HepG2 (cell line): ENCODE measurements around the gene OAF. TPM values are rescaled to one million over a fixed set of nuclear protein-coding genes. Genes with fewer than 3 reads are reported as not detected.

Experiments used
- ATAC-seq: fragments of 200-7000 bp; cut with Tn5 transposase; 3 replicates; pipeline ENCODE4 v1.9.1; 2020; ENCODE audit warnings: mild to moderate bottlenecking, moderate library complexity
- BruUV-seq: library from RNA; stranded (reverse); fragments of 400-500 nt; replicated peaks from 2 replicates; lab custom pipeline; 2021; lab: Mats Ljungman, UMichigan
- CTCF ChIA-PET: fragments of 300-600 bp; formaldehyde crosslinking; extraction: SDS; loops from one replicate; lab custom pipeline; 2021; ENCODE audit warnings: low total read pairs, inconsistent platforms, low intra/inter-chr PET ratio; lab: Yijun Ruan, JAX
- POLR2A ChIA-PET: fragments of 350-600 bp; sonication (Branson Sonifier 250); formaldehyde crosslinking; loops from one replicate; lab custom pipeline; 2020; ENCODE audit warnings: antibody characterized with exemption, inconsistent platforms; lab: Yijun Ruan, JAX
- DNase-seq: peaks from one replicate; pipeline ENCODE4 v3.0.0-alpha.2; 2015; ENCODE audit warnings: low spot score
- FAIRE-seq: peaks from 3 replicates; lab custom pipeline; 2011; peaks lifted over from hg19 to GRCh38; lab: Jason Lieb, UNC
- H2AFZ ChIP-seq: one replicate; pipeline ENCODE4 v1.6.1; 2011; ENCODE audit warnings: low read length, inconsistent platforms
- H3K27ac ChIP-seq: fragments of 300-600 bp; 3 replicates; pipeline ENCODE4 v1.8.0; 2011; ENCODE audit warnings: mixed run types, mild to moderate bottlenecking, mixed read lengths, low read length, inconsistent platforms; ENCODE audit not compliant: insufficient read depth; ENCODE audit errors: extremely low read length
- H3K27me3 ChIP-seq, 2 experiments: fragments of 200-600 bp in 1 of 2; 2 replicates in 1 of 2; 3 replicates in 1 of 2; pipeline versions ENCODE4 v1.6.0 to v1.8.0; 2011; ENCODE audit warnings: low read length in 2 of 2, mild to moderate bottlenecking in 2 of 2, moderate library complexity in 2 of 2, inconsistent platforms in 1 of 2; ENCODE audit not compliant: insufficient read depth in 2 of 2, control insufficient read depth in 1 of 2
- H3K36me3 ChIP-seq, 2 experiments: fragments of 200-600 bp in 1 of 2; replicated peaks in 1 of 2; 2 replicates in 1 of 2; 3 replicates in 1 of 2; pipeline versions ENCODE4 v1.5.1 to v1.8.0; 2011; ENCODE audit warnings: low read length in 2 of 2, inconsistent platforms in 1 of 2; ENCODE audit not compliant: insufficient read depth in 2 of 2, control insufficient read depth in 1 of 2
- H3K4me1 ChIP-seq: 2 replicates; pipeline ENCODE4 v1.5.1; 2012; ENCODE audit warnings: low read length, inconsistent platforms; ENCODE audit not compliant: insufficient read depth
- H3K4me2 ChIP-seq: 2 replicates; pipeline ENCODE4 v1.6.0; 2011; ENCODE audit warnings: low read depth, low read length, inconsistent platforms
- H3K4me3 ChIP-seq, 3 experiments: fragments of 200-600 bp in 1 of 3; sonication (generic), shearing (Covaris generic) in 1 of 3; replicated peaks in 1 of 3; 2 replicates each; pipeline ENCODE4 v1.5.1; 2011 to 2016; ENCODE audit warnings: low read length in 3 of 3, inconsistent platforms in 2 of 3, low read depth in 2 of 3, mild to moderate bottlenecking in 2 of 3, control low read depth in 1 of 3, mixed read lengths in 1 of 3; ENCODE audit not compliant: insufficient read depth in 1 of 3
- H3K79me2 ChIP-seq: one replicate; pipeline ENCODE4 v1.6.1; 2011; ENCODE audit warnings: low read length, inconsistent platforms; ENCODE audit not compliant: insufficient read depth
- H3K9ac ChIP-seq: 2 replicates; pipeline ENCODE4 v1.6.0; 2011; ENCODE audit warnings: mild to moderate bottlenecking, low read depth, low read length, inconsistent platforms; ENCODE audit not compliant: insufficient read depth
- H3K9me3 ChIP-seq: 2 replicates; pipeline ENCODE4 v1.5.1; 2012; ENCODE audit warnings: mild to moderate bottlenecking, low read length
- H4K20me1 ChIP-seq: 2 replicates; pipeline ENCODE4 v1.6.0; 2011; ENCODE audit warnings: inconsistent platforms, mild to moderate bottlenecking, low read length, moderate library complexity; ENCODE audit not compliant: insufficient read depth
- CBX5 ChIP-seq: sonication (generic); formaldehyde crosslinking; IDR thresholded peaks from 2 replicates; pipeline ENCODE4 v1.4.0; 2020; ENCODE audit warnings: missing genetic modification reagents, borderline replicate concordance
- CERS6 ChIP-seq: sonication (generic); formaldehyde crosslinking; IDR thresholded peaks from 2 replicates; pipeline ENCODE4 v1.5.0; 2020; ENCODE audit warnings: missing genetic modification reagents
- FIP1L1 ChIP-seq: fragments of 200-400 bp; formaldehyde crosslinking; IDR thresholded peaks from 2 replicates; pipeline ENCODE4 v1.6.1; 2018; ENCODE audit warnings: low read depth, mild to moderate bottlenecking, low read length, moderate library complexity, borderline replicate concordance; ENCODE audit not compliant: insufficient read depth
- MXD3 ChIP-seq: IDR thresholded peaks from 2 replicates; pipeline ENCODE4 v1.6.1; 2016; ENCODE audit warnings: mild to moderate bottlenecking, missing biosample characterization, missing genetic modification reagents
- TMF1 ChIP-seq: sonication (generic); formaldehyde crosslinking; IDR thresholded peaks from 2 replicates; pipeline ENCODE4 v1.8.1; 2022; ENCODE audit warnings: low read depth, missing genetic modification reagents
- XRCC5 ChIP-seq: fragments of 200-400 bp; formaldehyde crosslinking; optimal IDR thresholded peaks from 2 replicates; pipeline ENCODE3; 2017; ENCODE audit warnings: mild to moderate bottlenecking, low read length
- ZNF263 ChIP-seq: sonication (generic); formaldehyde crosslinking; IDR thresholded peaks from 2 replicates; pipeline ENCODE4 v1.4.0; 2020; ENCODE audit warnings: missing genetic modification reagents
- ZNF891 ChIP-seq: sonication (generic); formaldehyde crosslinking; IDR thresholded peaks from 2 replicates; pipeline ENCODE4 v1.5.0; 2020; ENCODE audit warnings: mild to moderate bottlenecking, missing genetic modification reagents
- ZSCAN29 ChIP-seq: sonication (generic); formaldehyde crosslinking; conservative IDR thresholded peaks from 2 replicates; pipeline ENCODE4 v1.4.0; 2020; ENCODE audit warnings: mild to moderate bottlenecking, missing genetic modification reagents
- WGBS: methylation state at CpG from one replicate; pipeline ENCODE4 v1.1.6; 2017; ENCODE audit warnings: low lambda C conversion rate; 5-methylcytosine and 5-hydroxymethylcytosine counted together
- in situ Hi-C: cut with HindIII; loops from 2 replicates; pipeline ENCODE4 v1.10.0; 2017; ENCODE audit warnings: low pct_unique_long_range_greater_than_20kb; ENCODE audit not compliant: extremely low pct_ligation_motif_present
- intact Hi-C: fragments of 100-400 bp; cut with micrococcal nuclease; formaldehyde crosslinking; loops from one replicate; pipeline ENCODE4 v1.10.0; 2022; ENCODE audit not compliant: unreplicated experiment
- polyA plus RNA-seq, 8 experiments: library from polyadenylated mRNA; depleted of rRNA in 3 of 8; stranded (reverse) in 7 of 8; unstranded in 1 of 8; fragments of >200 nt; fragmentation: Illumina TruSeq in 4 of 8; extraction: Trizol in 4 of 8; gene quantifications; 2 replicates each; pipeline versions ENCODE4 v1.2.1 to v1.2.3, GENCODE V29; 2011 to 2016; ENCODE audit warnings: low read depth in 4 of 8, missing spikeins in 1 of 8, mixed read lengths in 1 of 8; ENCODE audit not compliant: insufficient read depth in 1 of 8
- total RNA-seq, 5 experiments: library from RNA; depleted of rRNA; stranded (reverse); fragments of >200 nt; fragmentation: Illumina TruSeq; extraction: Trizol; gene quantifications; 2 replicates each; pipeline ENCODE4 v1.2.3, GENCODE V29; 2016; ENCODE audit warnings: low read depth in 1 of 5
- TF ChIP-seq, protein P1 (sequence below): sonication (generic); formaldehyde crosslinking; IDR thresholded peaks from 2 replicates; pipeline ENCODE4 v1.4.0; 2020; ENCODE audit warnings: missing genetic modification reagents

Gene OAF
- total and polyA plus RNA-seq, 2 of the 13 experiments (the other 11 are each of a cell fraction or from before 2014, with no cell fraction given): 63.7 to 94.6 TPM

- Histone ChIP-seq H3K4me1 (peaks cover 10% of the 10 kb centered on the region), H3K4me3 (no peak overlapping the region), H3K9me3 (no peaks in the 10 kb centered on the region), H3K36me3 (no peaks in the 10 kb centered on the region), H3K9ac (no peak overlapping the region), H2AFZ (no peak overlapping the region), H4K20me1 (no peaks in the 10 kb centered on the region), H3K4me2 (no peak overlapping the region), H3K27me3 (peaks cover 0 to 7% of the 10 kb centered on the region in 2 experiments; a peak in 3 of 5 replicates), H3K27ac (no peak overlapping the region), H3K79me2 (no peaks in the 10 kb centered on the region)
- intact Hi-C loops: no loop called here
- TF ChIP-seq CERS6: no peak
- ATAC-seq: no peak
- DNase-seq: no peak
- 82% methylated on average over 4 of the region's 4 CpGs for WGBS
- no peak for FAIRE-seq
- in situ Hi-C loops: loop anchor here (5.0 kb wide), 2 partner anchors 52 to 127 kb away; no protein-coding TSS in a partner anchor
- ChIA-PET CTCF (no interaction called here), POLR2A (no interaction called here)
- no TSS peak for BruUV-seq
Measured at GRCh38 chr11:120174866-120175265, 36.0 kb upstream of the OAF start.

- in situ Hi-C loops: no loop called here
- Histone ChIP-seq H3K4me1 (peaks cover 39% of the 10 kb centered on the region), H3K4me3 (no peak overlapping the region), H4K20me1 (no peaks in the 10 kb centered on the region), H3K9me3 (no peaks in the 10 kb centered on the region), H3K9ac (no peak overlapping the region), H3K4me2 (no peak overlapping the region), H3K36me3 (no peaks in the 10 kb centered on the region), H3K27ac (no peak overlapping the region), H3K27me3 (no peaks in the 10 kb centered on the region), H3K79me2 (no peaks in the 10 kb centered on the region), H2AFZ (no peak overlapping the region)
- FAIRE-seq (no peak), DNase-seq (no peak), ATAC-seq (no peak)
- POLR2A ChIA-PET: interaction anchor here (1.0 kb wide), 2 partner anchors 29 to 45 kb away, joined by 3 read pairs; no protein-coding TSS in a partner anchor
- intact Hi-C loops: no loop called here
- no TSS peak for BruUV-seq
- WGBS: 85% methylated on average over 5 of the region's 5 CpGs
- CTCF ChIA-PET: no interaction called here
- TF ChIP-seq XRCC5: no peak
- TF ChIP-seq ZNF263 (CRISPR knock-in tag): no peak
- TF ChIP-seq ZNF891 (CRISPR knock-in tag): no peak
- TF ChIP-seq TMF1 (CRISPR knock-in tag): no peak
- TF ChIP-seq ZSCAN29 (CRISPR knock-in tag): no peak
- no peak for TF ChIP-seq FIP1L1
- TF ChIP-seq, protein P1, sequence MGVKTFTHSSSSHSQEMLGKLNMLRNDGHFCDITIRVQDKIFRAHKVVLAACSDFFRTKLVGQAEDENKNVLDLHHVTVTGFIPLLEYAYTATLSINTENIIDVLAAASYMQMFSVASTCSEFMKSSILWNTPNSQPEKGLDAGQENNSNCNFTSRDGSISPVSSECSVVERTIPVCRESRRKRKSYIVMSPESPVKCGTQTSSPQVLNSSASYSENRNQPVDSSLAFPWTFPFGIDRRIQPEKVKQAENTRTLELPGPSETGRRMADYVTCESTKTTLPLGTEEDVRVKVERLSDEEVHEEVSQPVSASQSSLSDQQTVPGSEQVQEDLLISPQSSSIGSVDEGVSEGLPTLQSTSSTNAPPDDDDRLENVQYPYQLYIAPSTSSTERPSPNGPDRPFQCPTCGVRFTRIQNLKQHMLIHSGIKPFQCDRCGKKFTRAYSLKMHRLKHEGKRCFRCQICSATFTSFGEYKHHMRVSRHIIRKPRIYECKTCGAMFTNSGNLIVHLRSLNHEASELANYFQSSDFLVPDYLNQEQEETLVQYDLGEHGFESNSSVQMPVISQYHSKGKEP (CRISPR knock-in tag): no peak
- no peak for TF ChIP-seq MXD3 (CRISPR knock-in tag)
- no peak for TF ChIP-seq CBX5
Measured at GRCh38 chr11:120178561-120179056, 32.2 kb upstream of the OAF start.
